HepG2 (cell line): ENCODE data around the gene HBA1. TPM values are rescaled to one million over a fixed set of nuclear protein-coding genes. Genes with fewer than 3 reads are reported as not detected.

ENCODE experiments used
- ATAC-seq: fragments of 200-7000 bp; cut with Tn5 transposase; 3 replicates; pipeline ENCODE4 v1.9.1; 2020; ENCODE audit warnings: mild to moderate bottlenecking, moderate library complexity
- BruUV-seq: library from RNA; stranded (reverse); fragments of 400-500 nt; replicated peaks from 2 replicates; lab custom pipeline; 2021; lab: Mats Ljungman, UMichigan
- CTCF ChIA-PET: fragments of 300-600 bp; formaldehyde crosslinking; extraction: SDS; loops from one replicate; lab custom pipeline; 2021; ENCODE audit warnings: low total read pairs, inconsistent platforms, low intra/inter-chr PET ratio; lab: Yijun Ruan, JAX
- POLR2A ChIA-PET: fragments of 350-600 bp; sonication (Branson Sonifier 250); formaldehyde crosslinking; loops from one replicate; lab custom pipeline; 2020; ENCODE audit warnings: antibody characterized with exemption, inconsistent platforms; lab: Yijun Ruan, JAX
- DNase-seq: peaks from one replicate; pipeline ENCODE4 v3.0.0-alpha.2; 2015; ENCODE audit warnings: low spot score
- FAIRE-seq: peaks from 3 replicates; lab custom pipeline; 2011; peaks lifted over from hg19 to GRCh38; lab: Jason Lieb, UNC
- H2AFZ ChIP-seq: one replicate; pipeline ENCODE4 v1.6.1; 2011; ENCODE audit warnings: low read length, inconsistent platforms
- H3K27ac ChIP-seq: fragments of 300-600 bp; 3 replicates; pipeline ENCODE4 v1.8.0; 2011; ENCODE audit warnings: mixed run types, mild to moderate bottlenecking, mixed read lengths, low read length, inconsistent platforms; ENCODE audit not compliant: insufficient read depth; ENCODE audit errors: extremely low read length
- H3K27me3 ChIP-seq, 2 experiments: fragments of 200-600 bp in 1 of 2; 2 replicates in 1 of 2; 3 replicates in 1 of 2; pipeline versions ENCODE4 v1.6.0 to v1.8.0; 2011; ENCODE audit warnings: low read length in 2 of 2, mild to moderate bottlenecking in 2 of 2, moderate library complexity in 2 of 2, inconsistent platforms in 1 of 2; ENCODE audit not compliant: insufficient read depth in 2 of 2, control insufficient read depth in 1 of 2
- H3K36me3 ChIP-seq, 2 experiments: fragments of 200-600 bp in 1 of 2; replicated peaks in 1 of 2; 2 replicates in 1 of 2; 3 replicates in 1 of 2; pipeline versions ENCODE4 v1.5.1 to v1.8.0; 2011; ENCODE audit warnings: low read length in 2 of 2, inconsistent platforms in 1 of 2; ENCODE audit not compliant: insufficient read depth in 2 of 2, control insufficient read depth in 1 of 2
- H3K4me1 ChIP-seq: 2 replicates; pipeline ENCODE4 v1.5.1; 2012; ENCODE audit warnings: low read length, inconsistent platforms; ENCODE audit not compliant: insufficient read depth
- H3K4me2 ChIP-seq: 2 replicates; pipeline ENCODE4 v1.6.0; 2011; ENCODE audit warnings: low read depth, low read length, inconsistent platforms
- H3K4me3 ChIP-seq, 3 experiments: fragments of 200-600 bp in 1 of 3; sonication (generic), shearing (Covaris generic) in 1 of 3; replicated peaks in 1 of 3; 2 replicates each; pipeline ENCODE4 v1.5.1; 2011 to 2016; ENCODE audit warnings: low read length in 3 of 3, inconsistent platforms in 2 of 3, low read depth in 2 of 3, mild to moderate bottlenecking in 2 of 3, control low read depth in 1 of 3, mixed read lengths in 1 of 3; ENCODE audit not compliant: insufficient read depth in 1 of 3
- H3K79me2 ChIP-seq: one replicate; pipeline ENCODE4 v1.6.1; 2011; ENCODE audit warnings: low read length, inconsistent platforms; ENCODE audit not compliant: insufficient read depth
- H3K9ac ChIP-seq: 2 replicates; pipeline ENCODE4 v1.6.0; 2011; ENCODE audit warnings: mild to moderate bottlenecking, low read depth, low read length, inconsistent platforms; ENCODE audit not compliant: insufficient read depth
- H3K9me3 ChIP-seq: 2 replicates; pipeline ENCODE4 v1.5.1; 2012; ENCODE audit warnings: mild to moderate bottlenecking, low read length
- H4K20me1 ChIP-seq: 2 replicates; pipeline ENCODE4 v1.6.0; 2011; ENCODE audit warnings: inconsistent platforms, mild to moderate bottlenecking, low read length, moderate library complexity; ENCODE audit not compliant: insufficient read depth
- BORCS8-MEF2B ChIP-seq: sonication (generic); formaldehyde crosslinking; IDR thresholded peaks from 2 replicates; pipeline ENCODE4 v1.8.0; 2022; ENCODE audit warnings: mild to moderate bottlenecking, missing genetic modification reagents
- DR1 ChIP-seq: sonication (generic); formaldehyde crosslinking; IDR thresholded peaks from 2 replicates; pipeline ENCODE4 v1.8.0; 2021; ENCODE audit warnings: mild to moderate bottlenecking, missing genetic modification reagents, inconsistent platforms
- HMG20B ChIP-seq: conservative IDR thresholded peaks from 2 replicates; pipeline ENCODE4 v1.6.1; 2016; ENCODE audit warnings: missing genetic modification reagents, missing compliant biosample characterization
- NFYB ChIP-seq: sonication (generic); formaldehyde crosslinking; IDR thresholded peaks from 2 replicates; pipeline ENCODE4 v1.4.0; 2020; ENCODE audit warnings: missing genetic modification reagents
- NKX3-1 ChIP-seq: sonication (generic); formaldehyde crosslinking; IDR thresholded peaks from 2 replicates; pipeline ENCODE4 v1.5.0; 2020; ENCODE audit warnings: missing genetic modification reagents
- POLR2A ChIP-seq, 2 experiments: IDR thresholded peaks; 2 replicates each; pipeline ENCODE4 v1.6.1; 2011; ENCODE audit warnings: low read depth in 2 of 2, low read length in 2 of 2, mild to moderate bottlenecking in 1 of 2, moderate library complexity in 1 of 2; ENCODE audit not compliant: insufficient read depth in 1 of 2
- ZFP36L2 ChIP-seq: sonication (generic); formaldehyde crosslinking; IDR thresholded peaks from 2 replicates; pipeline ENCODE4 v1.4.0; 2020; ENCODE audit warnings: missing genetic modification reagents
- ZNF124 ChIP-seq: sonication (generic); formaldehyde crosslinking; IDR thresholded peaks from 2 replicates; pipeline ENCODE4 v1.4.0; 2020; ENCODE audit warnings: missing genetic modification reagents
- ZNF33B ChIP-seq: sonication (generic); formaldehyde crosslinking; IDR thresholded peaks from 2 replicates; pipeline ENCODE4 v1.5.1; 2020; ENCODE audit warnings: mild to moderate bottlenecking, missing genetic modification reagents
- ZNF530 ChIP-seq: sonication (generic); formaldehyde crosslinking; IDR thresholded peaks from 2 replicates; pipeline ENCODE4 v1.5.0; 2020; ENCODE audit warnings: low read depth, mild to moderate bottlenecking, missing genetic modification reagents
- ZNF563 ChIP-seq: sonication (generic); formaldehyde crosslinking; IDR thresholded peaks from 2 replicates; pipeline ENCODE4 v1.8.0; 2022; ENCODE audit warnings: mild to moderate bottlenecking, moderate library complexity, missing genetic modification reagents
- ZNF607 ChIP-seq: sonication (generic); formaldehyde crosslinking; IDR thresholded peaks from 2 replicates; pipeline ENCODE4 v1.5.1; 2020; ENCODE audit warnings: missing genetic modification reagents, mild to moderate bottlenecking, borderline replicate concordance
- ZNF7 ChIP-seq: IDR thresholded peaks from 2 replicates; pipeline ENCODE4 v1.6.1; 2016; ENCODE audit warnings: missing biosample characterization, missing genetic modification reagents
- ZNF781 ChIP-seq: sonication (generic); formaldehyde crosslinking; IDR thresholded peaks from 2 replicates; pipeline ENCODE4 v1.5.1; 2020; ENCODE audit warnings: borderline replicate concordance, mild to moderate bottlenecking, missing genetic modification reagents; ENCODE audit errors: not compliant biosample characterization
- WGBS: methylation state at CpG from one replicate; pipeline ENCODE4 v1.1.6; 2017; ENCODE audit warnings: low lambda C conversion rate; 5-methylcytosine and 5-hydroxymethylcytosine counted together
- in situ Hi-C: cut with HindIII; loops from 2 replicates; pipeline ENCODE4 v1.10.0; 2017; ENCODE audit warnings: low pct_unique_long_range_greater_than_20kb; ENCODE audit not compliant: extremely low pct_ligation_motif_present
- intact Hi-C: fragments of 100-400 bp; cut with micrococcal nuclease; formaldehyde crosslinking; loops from one replicate; pipeline ENCODE4 v1.10.0; 2022; ENCODE audit not compliant: unreplicated experiment
- polyA plus RNA-seq, 8 experiments: library from polyadenylated mRNA; depleted of rRNA in 3 of 8; stranded (reverse) in 7 of 8; unstranded in 1 of 8; fragments of >200 nt; fragmentation: Illumina TruSeq in 4 of 8; extraction: Trizol in 4 of 8; gene quantifications; 2 replicates each; pipeline versions ENCODE4 v1.2.1 to v1.2.3, GENCODE V29; 2011 to 2016; ENCODE audit warnings: low read depth in 4 of 8, missing spikeins in 1 of 8, mixed read lengths in 1 of 8; ENCODE audit not compliant: insufficient read depth in 1 of 8
- total RNA-seq, 5 experiments: library from RNA; depleted of rRNA; stranded (reverse); fragments of >200 nt; fragmentation: Illumina TruSeq; extraction: Trizol; gene quantifications; 2 replicates each; pipeline ENCODE4 v1.2.3, GENCODE V29; 2016; ENCODE audit warnings: low read depth in 1 of 5
- TF ChIP-seq, protein P1 (sequence below): sonication (generic); formaldehyde crosslinking; IDR thresholded peaks from 2 replicates; pipeline ENCODE4 v1.4.0; 2020; ENCODE audit warnings: missing genetic modification reagents
- TF ChIP-seq, protein P2 (sequence below): IDR thresholded peaks from 2 replicates; pipeline ENCODE4 v1.6.1; 2016
- TF ChIP-seq, protein P3 (sequence below), 2 experiments: sonication (generic) in 1 of 2; formaldehyde crosslinking in 1 of 2; IDR thresholded peaks; 2 replicates each; pipeline versions ENCODE4 v1.4.0 to v1.6.1; 2018 to 2020; ENCODE audit warnings: missing genetic modification reagents in 2 of 2, borderline replicate concordance in 1 of 2, low read depth in 1 of 2, mild to moderate bottlenecking in 1 of 2, missing biosample characterization in 1 of 2

The HBA1 gene
- total and polyA plus RNA-seq, 2 of the 13 experiments (the other 11 are each of a cell fraction or from before 2014, with no cell fraction given) = 0.59 TPM; not detected in 1

DNA sequence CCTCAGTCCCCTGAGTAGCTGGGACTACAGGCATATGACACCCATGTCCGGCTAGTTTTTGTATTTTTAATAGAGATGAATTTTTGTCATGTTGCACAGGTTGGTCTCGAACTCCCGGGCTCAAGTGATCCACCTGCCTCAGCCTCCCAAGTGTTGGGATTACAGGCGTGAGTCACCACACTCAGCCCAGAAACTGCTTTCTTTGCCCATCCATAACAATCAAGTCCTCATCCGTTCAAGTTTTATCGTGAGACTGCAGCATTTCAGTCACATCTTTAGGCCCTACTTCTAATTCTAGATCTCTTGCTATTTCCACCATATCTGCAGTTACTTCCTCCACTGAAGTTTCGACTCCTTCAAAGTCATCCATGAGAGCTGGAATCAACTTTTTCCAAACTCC is 44.4 kb upstream of the HBA1 start:
- H2AFZ ChIP-seq = no peak overlapping the region
- WGBS = 96% methylated on average over 7 of the region's 7 CpGs

DNA sequence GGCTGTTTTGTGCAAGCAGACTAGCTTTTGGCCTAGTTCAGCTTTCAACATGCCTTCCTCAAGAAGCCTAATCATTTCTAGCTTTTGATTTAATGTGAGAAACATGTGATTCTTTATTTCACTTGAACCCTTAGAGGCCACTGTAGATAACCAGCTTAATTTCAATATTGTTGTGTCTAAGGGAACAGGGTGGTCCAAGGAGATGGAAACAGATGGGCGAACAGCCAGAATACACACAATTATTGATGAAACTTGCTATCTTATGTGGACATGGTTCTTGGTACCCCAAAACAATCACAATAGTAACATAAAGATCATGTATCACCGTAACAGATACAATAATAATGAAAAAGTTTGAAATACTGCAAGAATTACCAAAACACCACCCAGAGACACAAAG is 42.8 kb upstream of the HBA1 start:
- Histone ChIP-seq H3K9me3 (no peaks in the 10 kb centered on the region), H3K9ac (no peak overlapping the region), H3K36me3 (peaks cover 0 to 14% of the 10 kb centered on the region in 2 experiments; a peak in 2 of 5 replicates), H3K79me2 (peaks cover 23% of the 10 kb centered on the region), H3K4me1 (peaks cover 13% of the 10 kb centered on the region), H4K20me1 (no peaks in the 10 kb centered on the region), H2AFZ (no peak overlapping the region), H3K4me2 (no peak overlapping the region), H3K4me3 (no peak overlapping the region), H3K27me3 (no peaks in the 10 kb centered on the region), H3K27ac (no peak overlapping the region)
- BruUV-seq = no TSS peak
- intact Hi-C loops = no loop called here
- in situ Hi-C loops = no loop called here
- 92% methylated on average over 2 of the region's 2 CpGs for WGBS
- DNase-seq (no peak), ATAC-seq (no peak), FAIRE-seq (no peak)
- CTCF ChIA-PET = no interaction called here
- POLR2A ChIA-PET = no interaction called here
- TF ChIP-seq POLR2A (IDR thresholded peaks at IDR 0.05; ENCODE audit: insufficient read depth in 1 of 2, low read depth in 2 of 2, low read length in 2 of 2) = no peak
- TF ChIP-seq, protein P1, sequence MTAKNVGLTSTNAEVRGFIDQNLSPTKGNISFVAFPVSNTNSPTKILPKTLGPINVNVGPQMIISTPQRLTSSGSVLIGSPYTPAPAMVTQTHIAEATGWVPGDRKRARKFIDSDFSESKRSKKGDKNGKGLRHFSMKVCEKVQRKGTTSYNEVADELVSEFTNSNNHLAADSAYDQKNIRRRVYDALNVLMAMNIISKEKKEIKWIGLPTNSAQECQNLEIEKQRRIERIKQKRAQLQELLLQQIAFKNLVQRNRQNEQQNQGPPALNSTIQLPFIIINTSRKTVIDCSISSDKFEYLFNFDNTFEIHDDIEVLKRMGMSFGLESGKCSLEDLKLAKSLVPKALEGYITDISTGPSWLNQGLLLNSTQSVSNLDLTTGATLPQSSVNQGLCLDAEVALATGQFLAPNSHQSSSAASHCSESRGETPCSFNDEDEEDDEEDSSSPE (CRISPR knock-in tag) = no peak
- TF ChIP-seq, protein P2, sequence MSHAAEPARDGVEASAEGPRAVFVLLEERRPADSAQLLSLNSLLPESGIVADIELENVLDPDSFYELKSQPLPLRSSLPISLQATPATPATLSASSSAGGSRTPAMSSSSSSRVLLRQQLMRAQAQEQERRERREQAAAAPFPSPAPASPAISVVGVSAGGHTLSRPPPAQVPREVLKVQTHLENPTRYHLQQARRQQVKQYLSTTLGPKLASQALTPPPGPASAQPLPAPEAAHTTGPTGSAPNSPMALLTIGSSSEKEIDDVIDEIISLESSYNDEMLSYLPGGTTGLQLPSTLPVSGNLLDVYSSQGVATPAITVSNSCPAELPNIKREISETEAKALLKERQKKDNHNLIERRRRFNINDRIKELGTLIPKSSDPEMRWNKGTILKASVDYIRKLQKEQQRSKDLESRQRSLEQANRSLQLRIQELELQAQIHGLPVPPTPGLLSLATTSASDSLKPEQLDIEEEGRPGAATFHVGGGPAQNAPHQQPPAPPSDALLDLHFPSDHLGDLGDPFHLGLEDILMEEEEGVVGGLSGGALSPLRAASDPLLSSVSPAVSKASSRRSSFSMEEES (CRISPR knock-in tag) = no peak
- TF ChIP-seq ZNF607 (CRISPR knock-in tag) = no peak
- TF ChIP-seq ZFP36L2 = no peak
- no peak for TF ChIP-seq ZNF781 (CRISPR knock-in tag)
- TF ChIP-seq, protein P3, sequence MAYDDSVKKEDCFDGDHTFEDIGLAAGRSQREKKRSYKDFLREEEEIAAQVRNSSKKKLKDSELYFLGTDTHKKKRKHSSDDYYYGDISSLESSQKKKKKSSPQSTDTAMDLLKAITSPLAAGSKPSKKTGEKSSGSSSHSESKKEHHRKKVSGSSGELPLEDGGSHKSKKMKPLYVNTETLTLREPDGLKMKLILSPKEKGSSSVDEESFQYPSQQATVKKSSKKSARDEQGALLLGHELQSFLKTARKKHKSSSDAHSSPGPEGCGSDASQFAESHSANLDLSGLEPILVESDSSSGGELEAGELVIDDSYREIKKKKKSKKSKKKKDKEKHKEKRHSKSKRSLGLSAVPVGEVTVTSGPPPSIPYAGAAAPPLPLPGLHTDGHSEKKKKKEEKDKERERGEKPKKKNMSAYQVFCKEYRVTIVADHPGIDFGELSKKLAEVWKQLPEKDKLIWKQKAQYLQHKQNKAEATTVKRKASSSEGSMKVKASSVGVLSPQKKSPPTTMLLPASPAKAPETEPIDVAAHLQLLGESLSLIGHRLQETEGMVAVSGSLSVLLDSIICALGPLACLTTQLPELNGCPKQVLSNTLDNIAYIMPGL (CRISPR knock-in tag; IDR thresholded peaks at IDR 0.05; ENCODE audit: borderline replicate concordance in 1 of 2, low read depth in 1 of 2) = no peak

More for the DNA sequence above, 44.4 kb upstream of the HBA1 start:
- Histone ChIP-seq H3K27me3 (no peaks in the 10 kb centered on the region), H3K4me3 (no peak overlapping the region), H3K36me3 (peaks cover 0 to 15% of the 10 kb centered on the region in 2 experiments; a peak in 2 of 5 replicates), H3K27ac (no peak overlapping the region), H3K79me2 (peaks cover 16% of the 10 kb centered on the region), H3K4me1 (peaks cover 8% of the 10 kb centered on the region), H3K9ac (no peak overlapping the region), H4K20me1 (no peaks in the 10 kb centered on the region), H3K4me2 (no peak overlapping the region), H3K9me3 (no peaks in the 10 kb centered on the region)
- DNase-seq (no peak), FAIRE-seq (no peak), ATAC-seq (no peak)
- TF ChIP-seq BORCS8-MEF2B (CRISPR knock-in tag) = no peak
- no peak for TF ChIP-seq DR1 (CRISPR knock-in tag)
- TF ChIP-seq NKX3-1 (CRISPR knock-in tag) = no peak
- no peak for TF ChIP-seq POLR2A (IDR thresholded peaks at IDR 0.05; ENCODE audit: insufficient read depth in 1 of 2, low read depth in 2 of 2, low read length in 2 of 2)
- TF ChIP-seq ZNF563 (CRISPR knock-in tag) = no peak
- TF ChIP-seq ZNF530 (CRISPR knock-in tag) = no peak
- TF ChIP-seq ZNF7 (CRISPR knock-in tag) = no peak
- TF ChIP-seq HMG20B (CRISPR knock-in tag) = no peak
- TF ChIP-seq NFYB (CRISPR knock-in tag) = no peak
- TF ChIP-seq ZNF33B (CRISPR knock-in tag) = no peak
- no peak for TF ChIP-seq ZNF124 (CRISPR knock-in tag)
- ChIA-PET POLR2A (no interaction called here), CTCF (no interaction called here)
- intact Hi-C loops = no loop called here
- BruUV-seq = no TSS peak
- in situ Hi-C loops = no loop called here
